GM12878 (cell line): ENCODE data around the gene GPC5. TPM values are rescaled to one million over a fixed set of nuclear protein-coding genes. Genes with fewer than 3 reads are reported as not detected.

Source experiments
- ATAC-seq: fragments of 200-7000 bp; cut with Tn5 transposase; 3 replicates; pipeline ENCODE4 v1.9.1; 2020; ENCODE audit warnings: mild to moderate bottlenecking, moderate library complexity
- BruUV-seq: library from RNA; stranded (reverse); fragments of 400-500 nt; replicated peaks from 2 replicates; lab custom pipeline; 2021; lab: Mats Ljungman, UMichigan
- CTCF ChIA-PET: fragments of 300-600 bp; sonication (Branson Sonifier 250); formaldehyde crosslinking; extraction: SDS; loops from one replicate; lab custom pipeline; 2021; ENCODE audit warnings: inconsistent platforms; lab: Yijun Ruan, JAX
- POLR2A ChIA-PET: fragments of 350-600 bp; formaldehyde crosslinking; extraction: SDS; loops from one replicate; lab custom pipeline; 2021; ENCODE audit warnings: inconsistent platforms; lab: Charles Lee
- RAD21 ChIA-PET: fragments of 300-600 bp; sonication (Branson Sonifier 250); formaldehyde crosslinking; loops from one replicate; lab custom pipeline; 2023; ENCODE audit warnings: antibody characterized with exemption; ENCODE audit not compliant: unreplicated experiment; lab: Charles Lee
- SMC1A ChIA-PET: fragments of 300-600 bp; sonication (Branson Sonifier 250); formaldehyde crosslinking; loops from one replicate; lab custom pipeline; 2023; ENCODE audit not compliant: unreplicated experiment, uncharacterized antibody; lab: Charles Lee
- DNase-seq: peaks from one replicate; pipeline ENCODE4 v3.0.0-alpha.2; 2011; ENCODE audit warnings: low read depth, low spot score
- FAIRE-seq: peaks from 3 replicates; lab custom pipeline; 2011; peaks lifted over from hg19 to GRCh38; lab: Jason Lieb, UNC
- H2AFZ ChIP-seq: 2 replicates; pipeline ENCODE4 v1.6.0; 2011; ENCODE audit warnings: low read depth, low read length, control low read depth; ENCODE audit not compliant: control insufficient read depth
- H3K27ac ChIP-seq: 2 replicates; pipeline ENCODE4 v1.5.1; 2011; ENCODE audit warnings: control low read depth; ENCODE audit not compliant: control insufficient read depth, insufficient read depth
- H3K27me3 ChIP-seq, 2 experiments: replicated peaks in 1 of 2; 2 replicates each; pipeline versions ENCODE4 v1.6.0 to v1.6.1; 2011; ENCODE audit warnings: low read length in 1 of 2; ENCODE audit not compliant: control insufficient read depth in 2 of 2, insufficient read depth in 2 of 2
- H3K36me3 ChIP-seq, 2 experiments: 2 replicates each; pipeline ENCODE4 v1.5.1; 2011; ENCODE audit warnings: low read length in 1 of 2; ENCODE audit not compliant: control insufficient read depth in 2 of 2, insufficient read depth in 2 of 2
- H3K4me1 ChIP-seq: 2 replicates; pipeline ENCODE4 v1.6.1; 2011; ENCODE audit warnings: mild to moderate bottlenecking, low read length, moderate library complexity, mixed read lengths; ENCODE audit not compliant: control insufficient read depth, insufficient read depth
- H3K4me2 ChIP-seq: 2 replicates; pipeline ENCODE4 v1.6.0; 2011; ENCODE audit warnings: control low read depth; ENCODE audit not compliant: control insufficient read depth, insufficient read depth
- H3K4me3 ChIP-seq: fragments of 200-600 bp; sonication (generic); 2 replicates; pipeline ENCODE4 v1.5.1; 2016
- H3K79me2 ChIP-seq: 2 replicates; pipeline ENCODE4 v1.6.0; 2011; ENCODE audit warnings: low read length; ENCODE audit not compliant: control insufficient read depth, insufficient read depth
- H3K9ac ChIP-seq: 2 replicates; pipeline ENCODE4 v1.8.0; 2011; ENCODE audit warnings: low read length, control low read depth, mixed read lengths; ENCODE audit not compliant: control insufficient read depth, insufficient read depth
- H3K9me3 ChIP-seq: replicated peaks from 3 replicates; pipeline ENCODE4 v1.5.1; 2011; ENCODE audit warnings: mild to moderate bottlenecking, low read length; ENCODE audit not compliant: control insufficient read depth, insufficient read depth
- H4K20me1 ChIP-seq: 2 replicates; pipeline ENCODE4 v1.6.0; 2011; ENCODE audit not compliant: control insufficient read depth, insufficient read depth
- SUZ12 ChIP-seq: fragments of 200-600 bp; sonication (generic); IDR thresholded peaks from one replicate; pipeline ENCODE4 v1.6.1; 2018; ENCODE audit warnings: antibody characterized with exemption, mild to moderate bottlenecking; ENCODE audit not compliant: unreplicated experiment
- WGBS: methylation state at CpG from one replicate; pipeline ENCODE4 v1.1.6; 2016; ENCODE audit warnings: low lambda C conversion rate; ENCODE audit not compliant: insufficient replicate concordance, insufficient coverage; ENCODE audit errors: missing lambda C conversion rate; 5-methylcytosine and 5-hydroxymethylcytosine counted together
- in situ Hi-C: fragments of 300-500 bp; cut with MboI; formaldehyde crosslinking; loops from 9 replicates; pipeline ENCODE4 v1.14.3; 2018; ENCODE audit warnings: mixed read lengths
- intact Hi-C: fragments of 100-400 bp; cut with micrococcal nuclease; formaldehyde crosslinking; loops from one replicate; pipeline ENCODE4 v1.14.2; 2022; ENCODE audit not compliant: unreplicated experiment
- polyA plus RNA-seq, 11 experiments: library from polyadenylated mRNA; depleted of rRNA in 4 of 11; unstranded in 6 of 11; stranded (reverse) in 5 of 11; fragments of >200 nt; fragmentation: Nextera tagmentation in 4 of 11; fragmentation: Illumina TruSeq in 1 of 11; extraction: Ambion mirVana in 4 of 11; extraction: Trizol in 1 of 11; gene quantifications; 1 replicate in 1 of 11; 2 replicates in 10 of 11; pipeline versions ENCODE4 v1.2.1 to v1.2.3, GENCODE V29; 2011 to 2016; ENCODE audit warnings: inconsistent platforms in 2 of 11, missing spikeins in 2 of 11, low read depth in 1 of 11
- total RNA-seq, 4 experiments: library from RNA; depleted of rRNA in 3 of 4; stranded (reverse); fragments of >200 nt in 3 of 4; fragmentation: Illumina TruSeq in 1 of 4; extraction: Trizol in 1 of 4; gene quantifications; 2 replicates each; pipeline versions ENCODE4 v1.2.1 to v1.2.3, GENCODE V29; 2013 to 2021
- TF ChIP-seq, protein P1 (sequence below): IDR thresholded peaks from 2 replicates; pipeline ENCODE4 v1.6.1; 2011; ENCODE audit warnings: low read depth, low read length, improper control_type of control experiment, borderline replicate concordance
- TF ChIP-seq, protein P2 (sequence below): IDR thresholded peaks from 2 replicates; pipeline ENCODE4 v1.6.1; 2011; ENCODE audit warnings: borderline replicate concordance, low read depth, mild to moderate bottlenecking, moderate library complexity, mixed read lengths, low read length; ENCODE audit not compliant: insufficient read depth; ENCODE audit errors: extremely low read length
- TF ChIP-seq, protein P3 (sequence below): fragments of 450-650 bp; IDR thresholded peaks from 2 replicates; pipeline ENCODE4 v1.6.1; 2017; ENCODE audit warnings: mild to moderate bottlenecking, moderate library complexity

GPC5 gene
- total and polyA plus RNA-seq, 10 of the 15 experiments (the other 5 are each of a cell fraction or from before 2014, with no cell fraction given), result 0.05 to 0.87 (median 0.44) TPM; not detected in 1

DNA sequence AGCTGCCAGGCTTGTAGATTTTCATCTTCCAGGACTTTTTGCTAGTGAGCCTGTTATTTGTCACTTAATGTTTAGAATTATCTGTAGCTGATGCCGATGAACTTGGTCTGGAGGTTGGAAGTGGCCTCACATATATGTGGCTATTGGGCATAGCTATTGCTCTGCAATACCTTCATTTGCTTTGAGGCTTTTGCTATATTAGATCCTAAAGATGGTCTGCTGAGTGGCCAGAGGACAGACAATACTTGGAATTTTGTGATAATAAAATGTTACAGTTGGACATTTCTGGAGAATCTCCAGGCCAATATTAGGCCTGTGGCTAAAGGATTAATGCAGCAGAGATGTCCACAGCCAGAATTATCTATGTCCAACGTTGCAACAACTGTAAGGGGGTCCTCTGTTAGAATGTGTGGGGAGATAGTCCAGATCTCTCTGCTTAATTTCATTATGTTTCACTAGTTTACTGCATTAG lies 222.3 kb downstream of the GPC5 start:
- ChIA-PET CTCF (interaction anchor here (1.2 kb wide), 1 partner anchor 11 kb away, joined by 4 read pairs; no protein-coding TSS in a partner anchor), RAD21 (no interaction called here), POLR2A (no interaction called here), SMC1A (no interaction called here)
- intact Hi-C loops, result no loop called here
- ATAC-seq, result no peak
- no peaks in the 10 kb centered on the region for H3K79me2 ChIP-seq
- H3K9ac ChIP-seq, result no peak overlapping the region
- no peak for FAIRE-seq
- H3K27me3 ChIP-seq, result no peaks in the 10 kb centered on the region
- no peaks in the 10 kb centered on the region for H3K4me1 ChIP-seq
- no peaks in the 10 kb centered on the region for H4K20me1 ChIP-seq
- TF ChIP-seq, protein P1, sequence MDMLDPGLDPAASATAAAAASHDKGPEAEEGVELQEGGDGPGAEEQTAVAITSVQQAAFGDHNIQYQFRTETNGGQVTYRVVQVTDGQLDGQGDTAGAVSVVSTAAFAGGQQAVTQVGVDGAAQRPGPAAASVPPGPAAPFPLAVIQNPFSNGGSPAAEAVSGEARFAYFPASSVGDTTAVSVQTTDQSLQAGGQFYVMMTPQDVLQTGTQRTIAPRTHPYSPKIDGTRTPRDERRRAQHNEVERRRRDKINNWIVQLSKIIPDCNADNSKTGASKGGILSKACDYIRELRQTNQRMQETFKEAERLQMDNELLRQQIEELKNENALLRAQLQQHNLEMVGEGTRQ, result no peak
- TF ChIP-seq, protein P2, sequence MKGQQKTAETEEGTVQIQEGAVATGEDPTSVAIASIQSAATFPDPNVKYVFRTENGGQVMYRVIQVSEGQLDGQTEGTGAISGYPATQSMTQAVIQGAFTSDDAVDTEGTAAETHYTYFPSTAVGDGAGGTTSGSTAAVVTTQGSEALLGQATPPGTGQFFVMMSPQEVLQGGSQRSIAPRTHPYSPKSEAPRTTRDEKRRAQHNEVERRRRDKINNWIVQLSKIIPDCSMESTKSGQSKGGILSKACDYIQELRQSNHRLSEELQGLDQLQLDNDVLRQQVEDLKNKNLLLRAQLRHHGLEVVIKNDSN, result no peak
- TF ChIP-seq, protein P3, sequence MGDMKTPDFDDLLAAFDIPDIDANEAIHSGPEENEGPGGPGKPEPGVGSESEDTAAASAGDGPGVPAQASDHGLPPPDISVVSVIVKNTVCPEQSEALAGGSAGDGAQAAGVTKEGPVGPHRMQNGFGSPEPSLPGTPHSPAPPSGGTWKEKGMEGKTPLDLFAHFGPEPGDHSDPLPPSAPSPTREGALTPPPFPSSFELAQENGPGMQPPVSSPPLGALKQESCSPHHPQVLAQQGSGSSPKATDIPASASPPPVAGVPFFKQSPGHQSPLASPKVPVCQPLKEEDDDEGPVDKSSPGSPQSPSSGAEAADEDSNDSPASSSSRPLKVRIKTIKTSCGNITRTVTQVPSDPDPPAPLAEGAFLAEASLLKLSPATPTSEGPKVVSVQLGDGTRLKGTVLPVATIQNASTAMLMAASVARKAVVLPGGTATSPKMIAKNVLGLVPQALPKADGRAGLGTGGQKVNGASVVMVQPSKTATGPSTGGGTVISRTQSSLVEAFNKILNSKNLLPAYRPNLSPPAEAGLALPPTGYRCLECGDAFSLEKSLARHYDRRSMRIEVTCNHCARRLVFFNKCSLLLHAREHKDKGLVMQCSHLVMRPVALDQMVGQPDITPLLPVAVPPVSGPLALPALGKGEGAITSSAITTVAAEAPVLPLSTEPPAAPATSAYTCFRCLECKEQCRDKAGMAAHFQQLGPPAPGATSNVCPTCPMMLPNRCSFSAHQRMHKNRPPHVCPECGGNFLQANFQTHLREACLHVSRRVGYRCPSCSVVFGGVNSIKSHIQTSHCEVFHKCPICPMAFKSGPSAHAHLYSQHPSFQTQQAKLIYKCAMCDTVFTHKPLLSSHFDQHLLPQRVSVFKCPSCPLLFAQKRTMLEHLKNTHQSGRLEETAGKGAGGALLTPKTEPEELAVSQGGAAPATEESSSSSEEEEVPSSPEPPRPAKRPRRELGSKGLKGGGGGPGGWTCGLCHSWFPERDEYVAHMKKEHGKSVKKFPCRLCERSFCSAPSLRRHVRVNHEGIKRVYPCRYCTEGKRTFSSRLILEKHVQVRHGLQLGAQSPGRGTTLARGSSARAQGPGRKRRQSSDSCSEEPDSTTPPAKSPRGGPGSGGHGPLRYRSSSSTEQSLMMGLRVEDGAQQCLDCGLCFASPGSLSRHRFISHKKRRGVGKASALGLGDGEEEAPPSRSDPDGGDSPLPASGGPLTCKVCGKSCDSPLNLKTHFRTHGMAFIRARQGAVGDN, result no peak
- TF ChIP-seq SUZ12, result no peak
- TF ChIP-seq, all 136 proteins: peak for 0
- Histone ChIP-seq H3K4me2 (no peak overlapping the region), H3K9me3 (no peaks in the 10 kb centered on the region), H2AFZ (no peak overlapping the region), H3K27ac (no peak overlapping the region), H3K36me3 (no peaks in the 10 kb centered on the region), H3K4me3 (no peak overlapping the region)
- in situ Hi-C loops, result no loop called here
- WGBS, result 22% methylated on average over 2 of the region's 2 CpGs
- DNase-seq, result no peak
- BruUV-seq, result no TSS peak
